GM23248 (cell line): ENCODE data around the gene ZNF266.

ENCODE experiments used
- EZH2 ChIP-seq: fragments of 200-600 bp; sonication (generic); IDR thresholded peaks from 2 replicates; pipeline ENCODE4 v1.6.1; 2018; ENCODE audit warnings: antibody characterized with exemption, mild to moderate bottlenecking; ENCODE audit not compliant: insufficient read depth, poor library complexity, severe bottlenecking
- EZH2phosphoT487 ChIP-seq: fragments of 200-600 bp; sonication (generic); IDR thresholded peaks from 2 replicates; pipeline ENCODE4 v1.6.1; 2018; ENCODE audit warnings: antibody characterized with exemption, moderate library complexity, mild to moderate bottlenecking, low read depth; ENCODE audit not compliant: insufficient read depth

DNA sequence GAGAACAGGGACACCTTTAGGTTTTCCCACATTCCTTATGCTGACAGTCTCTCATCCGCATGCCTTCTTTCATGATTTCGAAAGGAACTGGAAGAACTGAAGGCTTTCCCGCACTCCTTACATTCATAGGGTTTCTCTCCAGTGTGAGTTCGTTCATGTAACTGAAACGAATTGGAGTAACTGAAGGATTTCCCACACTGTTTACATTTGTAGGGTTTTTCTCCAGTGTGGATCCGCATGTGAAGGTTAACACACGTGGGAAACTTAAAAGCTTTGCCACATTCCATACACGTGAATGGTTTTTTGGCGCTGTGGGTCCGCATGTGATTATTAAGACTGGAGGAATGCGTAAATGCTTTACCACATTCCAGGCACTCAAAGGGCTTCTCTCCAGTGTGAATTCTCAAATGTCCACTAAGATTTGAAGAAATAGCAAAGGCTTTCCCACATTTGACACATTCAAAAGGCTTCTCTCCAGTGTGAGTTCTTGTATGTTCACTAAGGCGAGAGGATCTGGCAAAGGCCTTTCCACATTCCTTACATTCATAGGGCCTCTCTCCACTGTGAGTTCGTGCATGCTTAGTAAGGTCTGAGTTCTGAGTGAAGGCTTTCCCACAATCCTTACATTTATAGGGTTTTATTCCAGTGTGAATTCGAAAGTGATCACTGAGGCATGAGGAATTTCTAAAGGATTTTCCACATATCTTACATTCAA, 22.0 kb downstream of the ZNF266 start:
- TF ChIP-seq EZH2 (no peak), EZH2phosphoT487 (no peak)
